ENCODE data around the gene XYLT1.

GRCh38 chr16:17266608-17267313 lies 204.0 kb downstream of the XYLT1 start:
- TF ChIP-seq, protein P1, sequence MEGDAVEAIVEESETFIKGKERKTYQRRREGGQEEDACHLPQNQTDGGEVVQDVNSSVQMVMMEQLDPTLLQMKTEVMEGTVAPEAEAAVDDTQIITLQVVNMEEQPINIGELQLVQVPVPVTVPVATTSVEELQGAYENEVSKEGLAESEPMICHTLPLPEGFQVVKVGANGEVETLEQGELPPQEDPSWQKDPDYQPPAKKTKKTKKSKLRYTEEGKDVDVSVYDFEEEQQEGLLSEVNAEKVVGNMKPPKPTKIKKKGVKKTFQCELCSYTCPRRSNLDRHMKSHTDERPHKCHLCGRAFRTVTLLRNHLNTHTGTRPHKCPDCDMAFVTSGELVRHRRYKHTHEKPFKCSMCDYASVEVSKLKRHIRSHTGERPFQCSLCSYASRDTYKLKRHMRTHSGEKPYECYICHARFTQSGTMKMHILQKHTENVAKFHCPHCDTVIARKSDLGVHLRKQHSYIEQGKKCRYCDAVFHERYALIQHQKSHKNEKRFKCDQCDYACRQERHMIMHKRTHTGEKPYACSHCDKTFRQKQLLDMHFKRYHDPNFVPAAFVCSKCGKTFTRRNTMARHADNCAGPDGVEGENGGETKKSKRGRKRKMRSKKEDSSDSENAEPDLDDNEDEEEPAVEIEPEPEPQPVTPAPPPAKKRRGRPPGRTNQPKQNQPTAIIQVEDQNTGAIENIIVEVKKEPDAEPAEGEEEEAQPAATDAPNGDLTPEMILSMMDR (IDR thresholded peaks at IDR 0.05): no peak
- no peak for TF ChIP-seq POLR2A (IDR thresholded peaks at IDR 0.05)
